Stomach (tissue), 4 donors: ENCODE data around the gene RNASEL.

ENCODE experiments used
- CTCF ChIP-seq, 7 experiments: fragments of 450-650 bp in 4 of 7; fragments of 200-600 bp in 3 of 7; sonication (generic) in 3 of 7; IDR thresholded peaks; one replicate each; pipeline ENCODE4 v1.5.1; 2016 to 2019; ENCODE audit warnings: antibody characterized with exemption in 7 of 7, control low read depth in 2 of 7, mild to moderate bottlenecking in 1 of 7
- EP300 ChIP-seq: sonication (generic); formaldehyde crosslinking; IDR thresholded peaks from one replicate; pipeline ENCODE4 v1.6.1; 2017; ENCODE audit warnings: antibody characterized with exemption
- POLR2A ChIP-seq, 4 donors: fragments of 450-650 bp; IDR thresholded peaks; one replicate each; pipeline ENCODE4 v1.6.1; 2016; ENCODE audit warnings: antibody characterized with exemption in 4 of 4, control low read depth in 2 of 4, mild to moderate bottlenecking in 1 of 4, moderate library complexity in 1 of 4
- POLR2AphosphoS5 ChIP-seq, 3 donors: sonication (generic); formaldehyde crosslinking; IDR thresholded peaks; one replicate each; pipeline ENCODE4 v1.6.1; 2016; ENCODE audit warnings: antibody characterized with exemption in 3 of 3

GRCh38 chr1:182567629-182568028 lies 21.4 kb downstream of the RNASEL start:
- TF ChIP-seq CTCF (IDR thresholded peaks at IDR 0.05) (no peak), EP300 (no peak), POLR2A (IDR thresholded peaks at IDR 0.05) (no peak), POLR2AphosphoS5 (IDR thresholded peaks at IDR 0.05) (no peak)
